OCI-LY3 (cell line): ENCODE data around the gene DLD.

Experiments used
- H2AFZ ChIP-seq: fragments of 200-600, 300-600 bp; shearing (Covaris generic); 2 replicates; pipeline ENCODE4 v1.6.0; 2014; ENCODE audit warnings: antibody characterized with exemption, low read depth, low read length
- H3K27ac ChIP-seq: fragments of 200-600, 300-600 bp; sonication (generic); 2 replicates; pipeline ENCODE4 v1.5.1; 2014; ENCODE audit warnings: mild to moderate bottlenecking, low read length, moderate library complexity, mixed read lengths
- H3K27me3 ChIP-seq: fragments of 200-600, 300-600 bp; sonication (generic); 2 replicates; pipeline ENCODE4 v1.6.1; 2014; ENCODE audit warnings: low read depth, low read length, mixed read lengths
- H3K36me3 ChIP-seq: fragments of 200-600, 300-600 bp; sonication (generic); replicated peaks from 2 replicates; pipeline ENCODE3; 2014; ENCODE audit warnings: low read depth, low read length, mixed read lengths
- H3K4me1 ChIP-seq: fragments of 300-600, 200-600 bp; sonication (generic); 2 replicates; pipeline ENCODE4 v1.6.1; 2014; ENCODE audit warnings: low read length, mixed read lengths
- H3K4me2 ChIP-seq: fragments of 200-600, 300-600 bp; sonication (generic); 2 replicates; pipeline ENCODE4 v1.6.1; 2014; ENCODE audit warnings: low read length, mixed read lengths
- H3K4me3 ChIP-seq: fragments of 300-600, 200-600 bp; sonication (generic); 2 replicates; pipeline ENCODE4 v1.5.1; 2014; ENCODE audit warnings: antibody characterized with exemption, mild to moderate bottlenecking, low read length, moderate library complexity
- H3K79me2 ChIP-seq: fragments of 300-600, 200-600 bp; shearing (Covaris generic); 2 replicates; pipeline ENCODE4 v1.6.1; 2014; ENCODE audit warnings: mild to moderate bottlenecking, low read length, mixed read lengths
- H3K9ac ChIP-seq: fragments of 300-600, 200-600 bp; shearing (Covaris generic); 2 replicates; pipeline ENCODE4 v1.6.0; 2014; ENCODE audit warnings: mild to moderate bottlenecking, low read length, moderate library complexity
- H3K9me3 ChIP-seq: fragments of 200-600, 300-600 bp; shearing (Covaris generic); 2 replicates; pipeline ENCODE4 v1.6.1; 2014; ENCODE audit warnings: low read length, mixed read lengths; ENCODE audit not compliant: insufficient read depth
- H4K20me1 ChIP-seq: fragments of 200-600, 300-600 bp; sonication (generic); 2 replicates; pipeline ENCODE4 v1.6.1; 2016; ENCODE audit warnings: low read length, mixed read lengths; ENCODE audit not compliant: insufficient read depth
- EZH2phosphoT487 ChIP-seq: fragments of 200-600 bp; shearing (Covaris generic); IDR thresholded peaks from 2 replicates; pipeline ENCODE4 v1.6.1; 2018; ENCODE audit warnings: antibody characterized with exemption, mixed run types, low read depth
- TF ChIP-seq, protein P1 (sequence below): fragments of 200-600, 300-600 bp; sonication (generic); IDR thresholded peaks from 2 replicates; pipeline ENCODE4 v1.5.1; 2014; ENCODE audit warnings: antibody characterized with exemption, low read length, low read depth

DLD gene

DNA sequence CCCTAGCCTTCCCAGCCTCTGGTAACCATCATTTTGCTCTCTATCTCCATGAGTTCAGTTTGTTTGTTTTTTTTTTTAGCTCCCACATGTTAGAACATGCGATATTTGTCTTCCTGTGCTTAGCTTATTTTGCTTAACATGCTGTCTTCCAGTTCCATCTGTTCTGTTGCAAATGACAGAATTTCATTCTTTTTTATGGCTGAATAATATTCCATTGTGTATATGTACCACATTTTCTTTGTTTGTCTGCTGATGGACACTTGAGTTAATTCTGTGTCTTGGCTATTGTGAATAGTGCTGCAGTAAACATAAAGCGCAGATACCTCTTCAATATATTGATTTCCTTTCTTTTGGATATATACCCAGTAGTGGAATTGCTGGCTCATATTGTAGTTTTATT is 21.0 kb downstream of the DLD start:
- Histone ChIP-seq H3K4me1 (peaks cover 10% of the 10 kb centered on the region), H3K9ac (no peak overlapping the region), H3K27ac (no peak overlapping the region), H3K79me2 (no peaks in the 10 kb centered on the region; the same call in 1 of the 2 replicates), H3K4me3 (no peak overlapping the region), H3K4me2 (no peak overlapping the region), H3K9me3 (no peaks in the 10 kb centered on the region), H2AFZ (no peak overlapping the region), H3K36me3 (peaks cover 37% of the 10 kb centered on the region), H3K27me3 (no peaks in the 10 kb centered on the region), H4K20me1 (no peaks in the 10 kb centered on the region)
- TF ChIP-seq EZH2phosphoT487, result no peak
- TF ChIP-seq, protein P1, sequence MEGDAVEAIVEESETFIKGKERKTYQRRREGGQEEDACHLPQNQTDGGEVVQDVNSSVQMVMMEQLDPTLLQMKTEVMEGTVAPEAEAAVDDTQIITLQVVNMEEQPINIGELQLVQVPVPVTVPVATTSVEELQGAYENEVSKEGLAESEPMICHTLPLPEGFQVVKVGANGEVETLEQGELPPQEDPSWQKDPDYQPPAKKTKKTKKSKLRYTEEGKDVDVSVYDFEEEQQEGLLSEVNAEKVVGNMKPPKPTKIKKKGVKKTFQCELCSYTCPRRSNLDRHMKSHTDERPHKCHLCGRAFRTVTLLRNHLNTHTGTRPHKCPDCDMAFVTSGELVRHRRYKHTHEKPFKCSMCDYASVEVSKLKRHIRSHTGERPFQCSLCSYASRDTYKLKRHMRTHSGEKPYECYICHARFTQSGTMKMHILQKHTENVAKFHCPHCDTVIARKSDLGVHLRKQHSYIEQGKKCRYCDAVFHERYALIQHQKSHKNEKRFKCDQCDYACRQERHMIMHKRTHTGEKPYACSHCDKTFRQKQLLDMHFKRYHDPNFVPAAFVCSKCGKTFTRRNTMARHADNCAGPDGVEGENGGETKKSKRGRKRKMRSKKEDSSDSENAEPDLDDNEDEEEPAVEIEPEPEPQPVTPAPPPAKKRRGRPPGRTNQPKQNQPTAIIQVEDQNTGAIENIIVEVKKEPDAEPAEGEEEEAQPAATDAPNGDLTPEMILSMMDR, result no peak

DNA sequence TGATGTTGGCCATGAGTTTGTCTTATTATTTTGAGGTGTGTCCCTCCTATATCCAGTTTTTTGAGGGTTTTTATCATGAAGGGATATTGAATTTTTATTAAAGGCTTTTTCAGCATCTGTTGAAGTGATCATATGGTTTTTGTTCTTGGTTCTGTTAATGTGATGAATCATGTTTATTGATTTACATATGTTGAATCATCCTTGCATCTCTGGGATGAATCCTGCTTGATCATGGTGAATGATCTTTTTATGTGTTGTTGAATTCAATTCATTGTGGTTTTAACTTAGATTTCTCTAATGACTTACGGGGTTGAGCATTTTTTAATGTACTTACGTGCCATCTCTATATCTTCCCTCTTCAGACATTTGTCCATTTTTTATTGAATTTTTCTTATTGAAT is 22.9 kb downstream of the DLD start:
- H3K4me1 ChIP-seq, result peaks cover 28% of the 10 kb centered on the region
- peaks cover 34% of the 10 kb centered on the region for H3K36me3 ChIP-seq
- H3K4me2 ChIP-seq, result no peak overlapping the region
- H2AFZ ChIP-seq, result no peak overlapping the region
- no peak overlapping the region for H3K27ac ChIP-seq
- H3K4me3 ChIP-seq, result no peak overlapping the region
- H3K27me3 ChIP-seq, result no peaks in the 10 kb centered on the region
- no peaks in the 10 kb centered on the region for H4K20me1 ChIP-seq
- H3K79me2 ChIP-seq, result no peaks in the 10 kb centered on the region; the same call in 1 of the 2 replicates
- TF ChIP-seq, protein P1, result no peak
- no peak for TF ChIP-seq EZH2phosphoT487
- H3K9me3 ChIP-seq, result no peaks in the 10 kb centered on the region
- H3K9ac ChIP-seq, result no peak overlapping the region

DNA sequence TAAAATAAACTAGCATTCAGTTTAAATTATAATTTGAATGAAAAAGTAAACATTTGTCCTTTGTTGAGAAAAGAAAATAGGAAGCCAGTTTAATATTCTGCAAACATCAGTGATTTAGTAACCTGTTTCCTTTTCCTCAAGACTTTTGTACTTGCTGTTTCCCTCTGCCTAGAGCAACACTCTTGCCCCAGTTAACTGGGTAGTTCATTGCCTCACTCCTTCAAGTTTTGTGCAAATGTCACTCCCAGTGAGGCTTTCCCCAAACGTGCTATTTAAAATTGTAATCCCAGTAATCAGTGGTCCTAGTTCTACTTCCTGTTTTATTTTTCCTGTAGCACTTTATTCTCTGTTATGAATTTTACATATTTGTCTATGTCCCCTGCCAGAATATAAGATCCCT is 23.8 kb downstream of the DLD start:
- Histone ChIP-seq H4K20me1 (no peaks in the 10 kb centered on the region), H2AFZ (no peak overlapping the region), H3K79me2 (no peaks in the 10 kb centered on the region; the same call in 1 of the 2 replicates), H3K36me3 (peaks cover 40% of the 10 kb centered on the region), H3K9me3 (no peaks in the 10 kb centered on the region), H3K27me3 (no peaks in the 10 kb centered on the region), H3K4me2 (no peak overlapping the region), H3K27ac (no peak overlapping the region), H3K4me3 (no peak overlapping the region), H3K9ac (no peak overlapping the region), H3K4me1 (peaks cover 25% of the 10 kb centered on the region)
- no peak for TF ChIP-seq EZH2phosphoT487
- TF ChIP-seq, protein P1, result no peak

DNA sequence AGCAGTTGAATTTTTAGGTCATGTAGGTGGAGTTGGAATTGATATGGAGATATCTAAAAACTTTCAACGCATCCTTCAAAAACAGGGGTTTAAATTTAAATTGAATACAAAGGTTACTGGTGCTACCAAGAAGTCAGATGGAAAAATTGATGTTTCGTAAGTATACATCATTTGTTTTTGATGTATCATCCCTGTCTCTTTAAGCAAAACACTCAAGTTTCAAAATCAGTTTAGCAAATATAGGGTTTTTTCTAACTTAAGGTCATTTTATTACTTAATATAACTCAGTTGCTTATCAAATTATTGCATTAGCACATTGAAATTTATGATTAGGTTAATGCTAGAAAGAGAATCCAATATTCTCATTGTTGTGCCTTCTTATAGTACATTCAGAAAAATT is 24.6 kb downstream of the DLD start:
- Histone ChIP-seq H3K9me3 (no peaks in the 10 kb centered on the region), H4K20me1 (0 out of 2 replicates have a peak, but pooled peaks cover 4% of the 10 kb centered on the region), H2AFZ (no peak overlapping the region), H3K79me2 (no peaks in the 10 kb centered on the region; the same call in 1 of the 2 replicates), H3K36me3 (peaks cover 46% of the 10 kb centered on the region), H3K4me2 (no peak overlapping the region), H3K4me1 (peaks cover 31% of the 10 kb centered on the region), H3K27me3 (no peaks in the 10 kb centered on the region), H3K27ac (no peak overlapping the region), H3K4me3 (no peak overlapping the region), H3K9ac (no peak overlapping the region)
- no peak for TF ChIP-seq EZH2phosphoT487
- TF ChIP-seq, protein P1, result no peak
